GM21360 (cell line): ENCODE results near the gene NEK3.
"Not testable (repeated sequence)": the region's sequence is repeated elsewhere in the genome, so short reads cannot be mapped to it uniquely, and the experiment has no call there.

Experiments
- ATAC-seq: cut with Tn5 transposase; IDR thresholded peaks from one replicate; pipeline ENCODE4 v1.9.1; 2021; ENCODE audit warnings: mild to moderate bottlenecking, moderate library complexity; ENCODE audit not compliant: unreplicated experiment

NEK3 gene

GRCh38 chr13:52125547-52125946, 33.9 kb downstream of the NEK3 start:
- ATAC-seq = no peak

- ATAC-seq = no peak
These were observed 40.8 kb downstream of the NEK3 start for GRCh38 chr13:52118595-52118994.

GRCh38 chr13:52118095-52118494, 41.3 kb downstream of the NEK3 start:
- ATAC-seq = no peak

- no peak for ATAC-seq
These were observed 46.8 kb downstream of the NEK3 start for GRCh38 chr13:52112591-52112990.

- no peak for ATAC-seq
These were observed 50.2 kb downstream of the NEK3 start for GRCh38 chr13:52109116-52109670.

GRCh38 chr13:52105841-52106240, 53.6 kb downstream of the NEK3 start:
- no peak for ATAC-seq

- no peak for ATAC-seq
These were observed 54.8 kb downstream of the NEK3 start for GRCh38 chr13:52104624-52105023.

GRCh38 chr13:52103386-52103785, 56.0 kb downstream of the NEK3 start:
- ATAC-seq = no peak

- ATAC-seq = not testable (repeated sequence)
These were observed 57.0 kb downstream of the NEK3 start for GRCh38 chr13:52102423-52102822.

GRCh38 chr13:52097197-52097596, 62.2 kb downstream of the NEK3 start:
- ATAC-seq = no peak

- no peak for ATAC-seq
These were observed 62.6 kb downstream of the NEK3 start for GRCh38 chr13:52096748-52097147.

GRCh38 chr13:52096062-52096461, 63.3 kb downstream of the NEK3 start:
- ATAC-seq = no peak

- no peak for ATAC-seq
These were observed 67.3 kb downstream of the NEK3 start for GRCh38 chr13:52092087-52092486.

GRCh38 chr13:52091473-52091872, 67.9 kb downstream of the NEK3 start:
- no peak for ATAC-seq

- ATAC-seq = no peak
These were observed 74.0 kb downstream of the NEK3 start for GRCh38 chr13:52085421-52085820.

- not testable (repeated sequence) for ATAC-seq
These were observed 74.4 kb downstream of the NEK3 start for GRCh38 chr13:52084981-52085380.
